ENCODE results near the gene MOK.

DNA sequence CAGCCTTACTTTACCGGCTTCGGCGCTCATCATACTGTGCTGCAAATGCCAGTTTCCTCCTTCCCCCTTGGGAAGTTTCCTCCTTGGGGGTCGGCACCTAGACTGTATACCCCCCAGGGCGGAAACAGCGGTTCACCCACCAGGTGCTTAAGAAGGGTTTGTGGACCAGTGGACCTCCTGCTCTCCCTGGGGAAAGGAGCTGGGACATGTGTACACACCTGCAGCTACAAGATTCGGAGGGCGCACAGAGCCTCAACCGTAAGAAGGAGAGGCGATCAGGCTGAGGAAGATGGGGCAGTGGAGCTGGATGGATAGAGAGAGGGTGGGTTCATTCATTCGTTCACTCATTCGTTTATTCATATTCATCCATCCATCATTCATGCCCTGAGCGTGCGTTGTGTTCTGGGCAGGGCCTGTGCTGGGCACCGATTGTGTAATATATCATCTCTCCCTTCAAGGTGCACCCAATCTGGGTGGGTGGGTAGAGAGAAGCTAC, 13.9 kb upstream of the MOK start:
- TF ChIP-seq, protein P1, sequence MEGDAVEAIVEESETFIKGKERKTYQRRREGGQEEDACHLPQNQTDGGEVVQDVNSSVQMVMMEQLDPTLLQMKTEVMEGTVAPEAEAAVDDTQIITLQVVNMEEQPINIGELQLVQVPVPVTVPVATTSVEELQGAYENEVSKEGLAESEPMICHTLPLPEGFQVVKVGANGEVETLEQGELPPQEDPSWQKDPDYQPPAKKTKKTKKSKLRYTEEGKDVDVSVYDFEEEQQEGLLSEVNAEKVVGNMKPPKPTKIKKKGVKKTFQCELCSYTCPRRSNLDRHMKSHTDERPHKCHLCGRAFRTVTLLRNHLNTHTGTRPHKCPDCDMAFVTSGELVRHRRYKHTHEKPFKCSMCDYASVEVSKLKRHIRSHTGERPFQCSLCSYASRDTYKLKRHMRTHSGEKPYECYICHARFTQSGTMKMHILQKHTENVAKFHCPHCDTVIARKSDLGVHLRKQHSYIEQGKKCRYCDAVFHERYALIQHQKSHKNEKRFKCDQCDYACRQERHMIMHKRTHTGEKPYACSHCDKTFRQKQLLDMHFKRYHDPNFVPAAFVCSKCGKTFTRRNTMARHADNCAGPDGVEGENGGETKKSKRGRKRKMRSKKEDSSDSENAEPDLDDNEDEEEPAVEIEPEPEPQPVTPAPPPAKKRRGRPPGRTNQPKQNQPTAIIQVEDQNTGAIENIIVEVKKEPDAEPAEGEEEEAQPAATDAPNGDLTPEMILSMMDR (IDR thresholded peaks at IDR 0.05; ENCODE audit: low read depth, low read length), result no peak
- no peak for TF ChIP-seq MYC (IDR thresholded peaks at IDR 0.05; ENCODE audit: low read depth, low read length)

Data from NB4 (cell line).